Measurements from ENCODE around the gene NFIX.

Gene NFIX

GRCh38 chr19:13024951-13025697 is 29.8 kb downstream of the NFIX start:
- H3K4me1 ChIP-seq (ENCODE audit: insufficient read depth, low read length) = peaks cover 20% of the 10 kb centered on the region
- H3K9me3 ChIP-seq (ENCODE audit: insufficient read depth, low read depth, low read length) = no peaks in the 10 kb centered on the region
- H3K27me3 ChIP-seq (ENCODE audit: insufficient read depth, low read length) = peaks cover 100% of the 10 kb centered on the region
- H3K27ac ChIP-seq (ENCODE audit: low read depth, low read length) = no peak overlapping the region
- no peak overlapping the region; the same call in 1 of the 2 replicates for H3K4me3 ChIP-seq (ENCODE audit: low read length)
- H3K9ac ChIP-seq (ENCODE audit: low read depth, low read length) = no peak overlapping the region
- no peaks in the 10 kb centered on the region for H3K36me3 ChIP-seq (ENCODE audit: insufficient read depth, low read length)
- WGBS = 7% methylated on average over 48 of the region's 48 CpGs

GRCh38 chr19:13025819-13026456 is 30.7 kb downstream of the NFIX start:
- H3K36me3 ChIP-seq (ENCODE audit: insufficient read depth, low read length) = no peaks in the 10 kb centered on the region
- H3K27ac ChIP-seq (ENCODE audit: low read depth, low read length) = no peak overlapping the region
- H3K27me3 ChIP-seq (ENCODE audit: insufficient read depth, low read length) = peaks cover 100% of the 10 kb centered on the region
- no peak overlapping the region for H3K9ac ChIP-seq (ENCODE audit: low read depth, low read length)
- H3K9me3 ChIP-seq (ENCODE audit: insufficient read depth, low read depth, low read length) = no peaks in the 10 kb centered on the region
- no peak overlapping the region for H3K4me3 ChIP-seq (ENCODE audit: low read length)
- peaks cover 13% of the 10 kb centered on the region for H3K4me1 ChIP-seq (ENCODE audit: insufficient read depth, low read length)
- WGBS = 58% methylated on average over 7 of the region's 7 CpGs

GRCh38 chr19:13026462-13027370 is 31.4 kb downstream of the NFIX start:
- H3K9me3 ChIP-seq (ENCODE audit: insufficient read depth, low read depth, low read length) = no peaks in the 10 kb centered on the region
- peaks cover 9% of the 10 kb centered on the region for H3K4me1 ChIP-seq (ENCODE audit: insufficient read depth, low read length)
- no peak overlapping the region for H3K9ac ChIP-seq (ENCODE audit: low read depth, low read length)
- no peaks in the 10 kb centered on the region for H3K36me3 ChIP-seq (ENCODE audit: insufficient read depth, low read length)
- no peak overlapping the region for H3K27ac ChIP-seq (ENCODE audit: low read depth, low read length)
- whole genome bisulfite sequencing = 50% methylated on average over 14 of the region's 14 CpGs
- no peak overlapping the region for H3K4me3 ChIP-seq (ENCODE audit: low read length)
- H3K27me3 ChIP-seq (ENCODE audit: insufficient read depth, low read length) = peaks cover 100% of the 10 kb centered on the region

- Histone ChIP-seq H3K36me3 (ENCODE audit: insufficient read depth, low read length) (no peaks in the 10 kb centered on the region), H3K4me1 (ENCODE audit: insufficient read depth, low read length) (peaks cover 11% of the 10 kb centered on the region), H3K4me3 (ENCODE audit: low read length) (no peak overlapping the region), H3K27ac (ENCODE audit: low read depth, low read length) (no peak overlapping the region), H3K27me3 (ENCODE audit: insufficient read depth, low read length) (peaks cover 100% of the 10 kb centered on the region), H3K9me3 (ENCODE audit: insufficient read depth, low read depth, low read length) (no peaks in the 10 kb centered on the region), H3K9ac (ENCODE audit: low read depth, low read length) (no peak overlapping the region)
- WGBS = 77% methylated on average over 6 of the region's 6 CpGs
Measured at GRCh38 chr19:13027557-13027956, 32.3 kb downstream of the NFIX start.

- Histone ChIP-seq H3K36me3 (ENCODE audit: insufficient read depth, low read length) (no peaks in the 10 kb centered on the region), H3K9me3 (ENCODE audit: insufficient read depth, low read depth, low read length) (no peaks in the 10 kb centered on the region), H3K9ac (ENCODE audit: low read depth, low read length) (no peak overlapping the region), H3K4me1 (ENCODE audit: insufficient read depth, low read length) (peaks cover 11% of the 10 kb centered on the region), H3K27me3 (ENCODE audit: insufficient read depth, low read length) (peaks cover 100% of the 10 kb centered on the region), H3K27ac (ENCODE audit: low read depth, low read length) (no peak overlapping the region), H3K4me3 (ENCODE audit: low read length) (no peak overlapping the region)
- WGBS = 72% methylated on average over 3 of the region's 3 CpGs
Measured at GRCh38 chr19:13028027-13028426, 32.8 kb downstream of the NFIX start.

- Histone ChIP-seq H3K4me3 (ENCODE audit: low read length) (no peak overlapping the region), H3K27me3 (ENCODE audit: insufficient read depth, low read length) (peaks cover 99% of the 10 kb centered on the region), H3K9ac (ENCODE audit: low read depth, low read length) (no peak overlapping the region), H3K36me3 (ENCODE audit: insufficient read depth, low read length) (no peaks in the 10 kb centered on the region), H3K27ac (ENCODE audit: low read depth, low read length) (no peak overlapping the region), H3K4me1 (ENCODE audit: insufficient read depth, low read length) (peaks cover 6% of the 10 kb centered on the region), H3K9me3 (ENCODE audit: insufficient read depth, low read depth, low read length) (no peaks in the 10 kb centered on the region)
- 76% methylated on average over 8 of the region's 9 CpGs for WGBS
Measured at GRCh38 chr19:13029301-13029880, 34.1 kb downstream of the NFIX start.

- no peaks in the 10 kb centered on the region for H3K9me3 ChIP-seq (ENCODE audit: insufficient read depth, low read depth, low read length)
Measured at GRCh38 chr19:13029893-13030292, 34.6 kb downstream of the NFIX start.

GRCh38 chr19:13031917-13032623 is 36.8 kb downstream of the NFIX start:
- H3K9ac ChIP-seq (ENCODE audit: low read depth, low read length) = no peak overlapping the region
- peaks cover 2% of the 10 kb centered on the region; the same call in 1 of the 2 replicates for H3K4me1 ChIP-seq (ENCODE audit: insufficient read depth, low read length)
- H3K27me3 ChIP-seq (ENCODE audit: insufficient read depth, low read length) = peaks cover 95% of the 10 kb centered on the region
- no peaks in the 10 kb centered on the region for H3K9me3 ChIP-seq (ENCODE audit: insufficient read depth, low read depth, low read length)
- H3K4me3 ChIP-seq (ENCODE audit: low read length) = no peak overlapping the region
- H3K27ac ChIP-seq (ENCODE audit: low read depth, low read length) = no peak overlapping the region
- H3K36me3 ChIP-seq (ENCODE audit: insufficient read depth, low read length) = no peaks in the 10 kb centered on the region
- WGBS = 65% methylated on average over 12 of the region's 12 CpGs

More at GRCh38 chr19:13029893-13030292, 34.6 kb downstream of the NFIX start:
- Histone ChIP-seq H3K9ac (ENCODE audit: low read depth, low read length) (no peak overlapping the region), H3K27ac (ENCODE audit: low read depth, low read length) (no peak overlapping the region), H3K4me3 (ENCODE audit: low read length) (no peak overlapping the region), H3K4me1 (ENCODE audit: insufficient read depth, low read length) (peaks cover 2% of the 10 kb centered on the region; the same call in 1 of the 2 replicates), H3K36me3 (ENCODE audit: insufficient read depth, low read length) (no peaks in the 10 kb centered on the region), H3K27me3 (ENCODE audit: insufficient read depth, low read length) (peaks cover 99% of the 10 kb centered on the region)
- 62% methylated on average over 10 of the region's 10 CpGs for WGBS

GRCh38 chr19:13032837-13033236 is 37.6 kb downstream of the NFIX start:
- no peak overlapping the region for H3K4me3 ChIP-seq (ENCODE audit: low read length)
- no peak overlapping the region for H3K9ac ChIP-seq (ENCODE audit: low read depth, low read length)
- H3K27me3 ChIP-seq (ENCODE audit: insufficient read depth, low read length) = peaks cover 95% of the 10 kb centered on the region
- 91% methylated on average over 13 of the region's 13 CpGs for WGBS
- H3K9me3 ChIP-seq (ENCODE audit: insufficient read depth, low read depth, low read length) = no peaks in the 10 kb centered on the region
- H3K27ac ChIP-seq (ENCODE audit: low read depth, low read length) = no peak overlapping the region
- H3K4me1 ChIP-seq (ENCODE audit: insufficient read depth, low read length) = peaks cover 2% of the 10 kb centered on the region; the same call in 1 of the 2 replicates
- H3K36me3 ChIP-seq (ENCODE audit: insufficient read depth, low read length) = no peaks in the 10 kb centered on the region

- H3K27ac ChIP-seq (ENCODE audit: low read depth, low read length) = no peak overlapping the region
- peaks cover 2% of the 10 kb centered on the region; the same call in 1 of the 2 replicates for H3K4me1 ChIP-seq (ENCODE audit: insufficient read depth, low read length)
- 89% methylated on average over 1 of the region's 1 CpG for WGBS
- H3K9me3 ChIP-seq (ENCODE audit: insufficient read depth, low read depth, low read length) = no peaks in the 10 kb centered on the region
- no peak overlapping the region for H3K4me3 ChIP-seq (ENCODE audit: low read length)
- no peaks in the 10 kb centered on the region for H3K36me3 ChIP-seq (ENCODE audit: insufficient read depth, low read length)
- no peak overlapping the region for H3K9ac ChIP-seq (ENCODE audit: low read depth, low read length)
- H3K27me3 ChIP-seq (ENCODE audit: insufficient read depth, low read length) = peaks cover 95% of the 10 kb centered on the region
Measured at GRCh38 chr19:13033244-13033643, 38.0 kb downstream of the NFIX start.

Data from HUES64 (cell line).